GM20000 (cell line): Measurements from ENCODE around the gene SPOCK1.

Experiments
- DNase-seq: peaks from one replicate; pipeline ENCODE4 v3.0.0; 2012; ENCODE audit warnings: low spot score
- TF ChIP-seq, protein P1 (sequence below): IDR thresholded peaks from 2 replicates; pipeline ENCODE4 v1.5.1; 2012; ENCODE audit warnings: mild to moderate bottlenecking, control low read depth; ENCODE audit errors: extremely low read depth, missing control alignments

Gene SPOCK1

GRCh38 chr5:137478043-137478442 lies 21.1 kb downstream of the SPOCK1 start:
- no peak for DNase-seq
- TF ChIP-seq, protein P1, sequence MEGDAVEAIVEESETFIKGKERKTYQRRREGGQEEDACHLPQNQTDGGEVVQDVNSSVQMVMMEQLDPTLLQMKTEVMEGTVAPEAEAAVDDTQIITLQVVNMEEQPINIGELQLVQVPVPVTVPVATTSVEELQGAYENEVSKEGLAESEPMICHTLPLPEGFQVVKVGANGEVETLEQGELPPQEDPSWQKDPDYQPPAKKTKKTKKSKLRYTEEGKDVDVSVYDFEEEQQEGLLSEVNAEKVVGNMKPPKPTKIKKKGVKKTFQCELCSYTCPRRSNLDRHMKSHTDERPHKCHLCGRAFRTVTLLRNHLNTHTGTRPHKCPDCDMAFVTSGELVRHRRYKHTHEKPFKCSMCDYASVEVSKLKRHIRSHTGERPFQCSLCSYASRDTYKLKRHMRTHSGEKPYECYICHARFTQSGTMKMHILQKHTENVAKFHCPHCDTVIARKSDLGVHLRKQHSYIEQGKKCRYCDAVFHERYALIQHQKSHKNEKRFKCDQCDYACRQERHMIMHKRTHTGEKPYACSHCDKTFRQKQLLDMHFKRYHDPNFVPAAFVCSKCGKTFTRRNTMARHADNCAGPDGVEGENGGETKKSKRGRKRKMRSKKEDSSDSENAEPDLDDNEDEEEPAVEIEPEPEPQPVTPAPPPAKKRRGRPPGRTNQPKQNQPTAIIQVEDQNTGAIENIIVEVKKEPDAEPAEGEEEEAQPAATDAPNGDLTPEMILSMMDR: no peak

- no peak for DNase-seq
- TF ChIP-seq, protein P1: no peak
Observed at GRCh38 chr5:137470921-137471220, 28.3 kb downstream of the SPOCK1 start.

DNA sequence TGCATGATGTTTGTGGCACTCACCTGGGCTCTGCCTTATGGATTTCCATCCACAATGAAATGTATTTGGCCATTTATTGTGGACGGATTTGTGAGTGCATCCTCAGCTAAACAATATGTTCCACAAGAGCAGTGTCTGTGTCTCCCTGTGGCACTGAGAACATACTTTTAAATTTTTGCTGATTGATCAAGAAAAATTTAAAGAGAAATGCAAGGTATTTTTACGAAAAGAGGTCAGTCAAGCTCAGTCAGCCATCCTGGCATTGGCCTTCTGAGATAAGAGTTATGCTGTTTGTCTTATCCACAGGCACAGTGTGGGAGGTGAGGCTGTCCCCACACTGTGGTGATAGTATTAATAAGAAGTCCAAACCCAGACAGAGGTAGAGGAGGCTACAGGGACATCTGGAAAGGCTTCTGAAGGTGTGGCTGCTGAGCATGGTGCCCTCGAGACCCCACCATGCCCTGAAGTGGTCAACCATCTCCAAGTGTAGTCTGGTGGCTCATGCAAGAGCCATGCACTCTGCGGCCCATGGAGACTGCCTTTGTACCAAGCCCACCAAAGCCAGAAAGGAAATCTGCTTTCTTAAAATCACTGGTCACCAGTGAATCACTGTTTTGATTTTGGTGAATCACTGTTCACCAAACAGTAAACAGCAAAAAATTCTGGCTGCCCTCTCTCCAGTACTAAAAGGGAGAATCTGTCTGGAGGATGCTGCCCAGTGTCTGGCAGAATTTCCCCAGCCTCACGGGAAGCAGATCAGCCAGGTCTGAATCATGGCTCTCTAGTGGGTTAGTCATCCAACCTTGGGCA lies 28.8 kb downstream of the SPOCK1 start:
- TF ChIP-seq, protein P1: no peak
- no peak for DNase-seq

DNA sequence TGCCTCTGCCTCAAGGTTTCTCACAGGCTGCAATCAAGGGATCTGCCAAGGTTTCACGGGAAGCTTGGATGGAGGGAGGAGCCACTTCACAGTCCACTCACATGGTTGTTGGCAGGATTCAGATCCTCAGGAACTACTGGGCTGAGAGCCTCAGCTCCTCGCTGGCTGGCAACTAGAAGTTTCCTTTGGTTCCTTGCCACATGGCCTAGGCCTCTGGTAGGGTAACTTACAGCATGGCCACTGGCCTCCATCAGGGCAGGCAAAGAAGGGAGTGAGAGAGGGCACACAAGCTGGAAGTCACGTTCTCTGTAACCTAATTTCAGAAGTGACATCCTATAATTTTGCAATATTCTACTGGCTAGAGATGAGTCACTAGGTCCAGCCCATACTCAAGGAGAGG lies 32.2 kb downstream of the SPOCK1 start:
- DNase-seq: no peak

GRCh38 chr5:137465930-137466329 lies 33.2 kb downstream of the SPOCK1 start:
- TF ChIP-seq, protein P1: no peak
- no peak for DNase-seq

More for the DNA sequence above, 32.2 kb downstream of the SPOCK1 start:
- TF ChIP-seq, protein P1: no peak

DNA sequence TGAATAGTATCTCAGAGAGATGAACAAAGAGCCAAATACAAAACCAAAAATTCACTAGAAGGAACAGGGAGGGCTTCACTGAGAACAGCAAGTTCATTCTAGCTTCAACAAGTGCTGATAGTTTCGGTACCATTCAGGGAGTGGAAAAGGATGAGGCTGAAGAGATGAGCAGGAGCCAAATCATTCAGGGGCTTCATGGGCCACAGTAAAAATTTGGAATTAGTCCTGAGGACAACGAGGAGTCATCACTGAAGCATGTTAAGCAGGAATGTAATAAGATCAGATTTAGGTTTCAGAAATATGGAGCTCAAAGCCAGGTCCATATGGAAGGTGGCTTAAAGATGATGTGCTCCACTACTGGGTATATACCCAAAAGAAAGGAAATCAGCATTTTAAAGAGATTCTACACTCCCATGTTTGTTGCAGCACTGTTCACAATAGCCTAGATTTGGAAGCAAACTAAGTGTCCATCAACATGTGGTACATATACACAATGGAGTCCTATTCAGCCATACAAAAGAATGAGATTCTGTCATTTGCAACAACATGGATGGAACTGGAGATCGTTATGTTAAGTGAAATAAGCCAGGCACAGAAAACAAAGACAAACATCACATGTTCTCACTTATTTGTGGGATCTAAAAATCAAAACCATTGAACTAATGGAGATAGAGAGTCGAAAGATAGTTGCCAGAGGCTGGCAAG lies 36.2 kb downstream of the SPOCK1 start:
- TF ChIP-seq, protein P1: no peak
- DNase-seq: no peak

GRCh38 chr5:137462265-137462590 lies 36.9 kb downstream of the SPOCK1 start:
- no peak for DNase-seq
- TF ChIP-seq, protein P1: no peak
